LHCN-M2 (cell line): ENCODE data around the gene XDH. TPM values are rescaled to one million over a fixed set of nuclear protein-coding genes. Genes with fewer than 3 reads are reported as not detected.

Experiments
- DNase-seq: peaks from one replicate; pipeline ENCODE4 v3.0.0-alpha.2; 2012; ENCODE audit warnings: low read depth
- polyA plus RNA-seq: library from polyadenylated mRNA; unstranded; fragments of >200 nt; gene quantifications from one replicate; pipeline ENCODE4 v1.2.1, GENCODE V29; 2012; ENCODE audit warnings: missing spikeins
- total RNA-seq: library from RNA; depleted of rRNA; stranded (reverse); fragments of >200 nt; gene quantifications from 2 replicates; pipeline ENCODE4 v1.2.3, GENCODE V29; 2014; rRNA removed

XDH gene
- total RNA-seq = 0.06 and 0.51 TPM in 2 replicates
- 0.09 TPM for polyA plus RNA-seq

DNA sequence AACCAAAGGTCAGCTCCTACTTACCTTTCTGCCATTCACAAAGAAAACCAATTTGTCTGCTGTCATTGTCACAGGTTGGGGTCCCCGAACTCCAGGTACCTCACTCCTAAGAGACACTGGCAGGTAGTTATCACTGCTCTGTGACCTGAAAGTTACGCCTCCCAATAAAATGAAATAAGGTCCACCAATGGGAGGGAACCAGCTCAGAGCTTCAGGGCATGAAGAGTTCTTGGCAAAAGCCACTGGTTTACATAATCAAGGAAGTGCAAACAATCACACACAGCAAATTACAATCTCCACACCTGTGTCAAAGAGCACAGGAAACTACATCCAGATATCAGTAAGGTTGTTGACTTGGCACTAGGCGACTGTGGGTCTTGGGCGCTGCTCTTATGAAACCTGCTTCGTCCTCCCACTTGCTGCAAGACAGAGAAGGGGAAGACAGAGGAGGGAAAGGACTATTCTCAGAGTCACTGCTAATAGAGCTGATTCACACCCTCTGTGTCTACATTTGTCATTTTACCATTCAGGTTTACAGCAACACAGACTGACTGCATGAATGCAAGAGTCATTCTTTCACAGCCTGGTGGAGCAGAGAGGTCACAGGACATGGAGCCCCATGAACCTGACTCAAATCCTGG, at the start of gene XDH:
Gene XDH (minus strand): TSS at position 142 of the 641 bp plus-strand sequence. CDS start 76 bp downstream, at position 66.
- no peak for DNase-seq

DNA sequence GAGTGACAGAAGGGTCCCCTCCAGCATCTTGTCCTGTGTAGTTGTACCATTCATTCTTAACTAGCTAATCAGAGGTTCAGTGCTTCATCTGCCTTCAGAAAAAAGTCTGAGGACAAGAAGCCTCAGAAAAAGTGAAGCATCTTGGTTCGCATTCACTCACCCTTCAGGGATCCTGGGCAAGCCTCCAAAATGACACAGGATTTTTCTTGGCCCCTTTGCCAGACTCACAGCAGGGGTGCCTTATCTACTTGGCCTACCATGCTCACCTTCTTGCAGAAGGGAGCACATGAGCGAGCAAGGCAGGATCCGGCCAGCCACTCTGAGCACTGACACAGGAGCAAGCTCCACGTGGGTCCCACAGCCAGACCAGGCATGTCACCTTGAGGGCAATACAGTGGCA, 43.1 kb upstream of the XDH start:
- no peak for DNase-seq

DNA sequence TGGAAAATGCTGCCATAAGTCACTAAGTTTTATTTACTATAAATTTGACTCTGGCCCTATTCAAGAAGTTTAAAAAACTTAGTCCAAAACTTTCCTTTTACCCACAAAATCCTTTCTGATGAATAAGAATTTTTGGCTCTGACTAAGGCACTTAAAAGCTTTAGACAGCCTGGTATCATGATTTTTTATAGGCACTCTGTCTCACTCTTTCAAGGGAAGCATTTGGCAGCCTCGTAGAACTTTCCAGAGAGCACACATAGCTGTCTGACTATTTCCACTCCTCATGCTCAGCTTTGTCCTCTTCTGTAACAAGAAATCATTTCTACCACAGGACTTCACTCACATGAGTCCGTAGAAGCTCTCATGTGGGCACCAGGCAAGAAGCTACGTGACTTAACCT, 32.3 kb upstream of the XDH start:
- DNase-seq = peak; percentile 69

DNA sequence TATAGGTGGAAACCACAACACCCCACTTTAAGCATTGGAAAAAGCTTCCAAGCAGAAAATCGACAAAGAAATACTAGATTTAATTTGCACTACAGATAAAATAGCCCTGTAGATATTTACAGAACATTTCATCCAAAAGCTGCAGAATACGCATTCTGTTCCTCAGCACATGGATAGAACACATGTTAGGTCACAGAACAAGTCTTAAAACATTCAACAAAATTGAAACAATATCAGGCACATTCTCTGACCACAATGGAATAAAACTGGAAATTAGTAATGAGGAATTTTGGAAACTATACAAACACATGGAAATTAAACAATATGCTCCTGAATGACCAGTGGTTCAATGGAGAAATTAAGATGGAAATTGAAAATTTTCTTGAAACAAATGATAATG, 27.8 kb upstream of the XDH start:
- DNase-seq = peak; percentile 48

DNA sequence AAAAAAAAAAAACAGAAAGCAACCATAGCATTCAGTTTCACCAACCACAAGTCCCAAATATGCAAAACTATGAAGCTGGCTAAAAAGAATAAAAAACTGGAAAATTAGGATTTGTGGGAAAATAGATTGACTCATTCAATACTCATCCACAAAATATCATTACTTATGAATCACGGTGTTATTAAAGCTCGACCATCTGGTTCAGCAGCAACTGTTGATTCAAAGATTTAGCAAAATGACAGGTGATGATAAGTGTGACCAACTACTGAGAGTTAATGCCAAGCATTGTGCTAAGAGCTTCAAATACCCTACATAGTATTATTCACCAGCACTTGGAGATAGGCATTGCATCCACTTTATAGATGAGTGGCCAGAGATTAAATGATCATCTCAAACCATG, 26.2 kb upstream of the XDH start:
- DNase-seq = peak; percentile 98

DNA sequence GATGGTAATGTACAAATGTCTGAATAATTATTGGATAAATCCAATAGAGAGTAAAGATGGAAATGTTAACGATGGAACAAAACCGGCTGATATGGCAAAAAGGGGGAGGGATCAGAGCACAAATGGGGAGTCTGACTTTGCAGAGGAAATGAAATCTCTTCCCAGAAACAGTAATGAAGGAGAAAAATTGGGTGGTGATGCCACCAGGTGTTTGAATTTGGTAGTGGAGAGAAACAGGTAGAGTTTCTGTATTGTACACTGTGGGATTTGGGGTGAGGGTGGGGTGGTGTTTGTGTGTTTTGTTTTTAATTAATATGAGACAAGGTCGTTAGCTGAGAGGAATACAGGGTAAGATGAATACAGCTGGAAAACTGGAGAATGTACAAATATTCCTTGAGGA, 20.4 kb upstream of the XDH start:
- DNase-seq = no peak

DNA sequence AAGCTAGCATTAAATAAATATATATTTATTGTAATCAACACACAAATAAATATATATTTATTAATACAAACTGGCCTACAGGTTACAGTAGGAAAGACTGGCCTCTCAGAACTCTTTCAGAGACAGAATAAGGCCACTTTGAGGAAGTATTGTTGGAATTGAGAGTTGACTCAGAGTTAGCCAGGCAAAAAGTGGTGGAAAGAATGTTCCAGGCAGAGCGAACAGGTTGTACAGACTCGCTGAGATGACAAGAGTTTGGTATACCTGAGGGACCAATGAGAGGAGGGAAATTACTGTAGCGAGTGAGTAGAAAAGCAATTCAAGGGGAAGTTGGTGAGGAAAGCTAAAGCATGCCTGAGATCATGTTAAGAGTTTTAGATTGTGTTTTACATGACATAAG, 19.0 kb upstream of the XDH start:
- no peak for DNase-seq

DNA sequence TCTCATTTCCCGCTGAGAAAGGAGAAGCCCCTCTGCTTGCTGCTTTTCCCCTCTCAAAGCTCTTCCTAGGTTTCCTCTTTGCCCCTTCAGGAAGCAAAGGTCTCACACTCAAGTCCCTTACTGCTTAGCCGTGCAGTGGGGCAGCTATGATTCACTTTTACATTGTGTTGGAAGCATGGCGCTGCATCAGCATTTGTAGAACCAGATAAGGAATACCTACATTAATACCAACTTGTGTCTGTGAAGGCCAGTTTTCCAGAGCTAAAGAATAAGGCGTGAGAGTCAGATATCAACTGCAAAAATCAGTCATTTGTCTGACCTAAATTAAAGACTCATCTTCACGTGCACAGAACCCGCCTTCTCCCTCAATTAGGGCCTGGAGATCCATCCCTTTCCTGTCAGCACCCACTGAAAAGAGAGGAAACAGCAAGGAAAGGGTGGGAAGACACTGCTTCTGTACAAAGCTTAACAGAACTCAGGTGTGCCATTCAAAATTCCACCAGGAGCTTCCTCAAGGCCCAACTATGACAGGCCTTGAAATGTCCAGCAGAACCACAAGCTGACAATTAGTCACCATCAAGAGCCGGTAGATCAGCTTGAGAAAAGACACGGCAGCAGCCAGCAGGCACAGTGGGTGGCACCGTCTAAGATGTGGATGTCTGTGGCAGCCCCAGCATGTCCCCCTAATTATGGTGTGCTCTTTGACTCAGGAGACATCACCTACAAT, 16.1 kb upstream of the XDH start:
- no peak for DNase-seq

DNA sequence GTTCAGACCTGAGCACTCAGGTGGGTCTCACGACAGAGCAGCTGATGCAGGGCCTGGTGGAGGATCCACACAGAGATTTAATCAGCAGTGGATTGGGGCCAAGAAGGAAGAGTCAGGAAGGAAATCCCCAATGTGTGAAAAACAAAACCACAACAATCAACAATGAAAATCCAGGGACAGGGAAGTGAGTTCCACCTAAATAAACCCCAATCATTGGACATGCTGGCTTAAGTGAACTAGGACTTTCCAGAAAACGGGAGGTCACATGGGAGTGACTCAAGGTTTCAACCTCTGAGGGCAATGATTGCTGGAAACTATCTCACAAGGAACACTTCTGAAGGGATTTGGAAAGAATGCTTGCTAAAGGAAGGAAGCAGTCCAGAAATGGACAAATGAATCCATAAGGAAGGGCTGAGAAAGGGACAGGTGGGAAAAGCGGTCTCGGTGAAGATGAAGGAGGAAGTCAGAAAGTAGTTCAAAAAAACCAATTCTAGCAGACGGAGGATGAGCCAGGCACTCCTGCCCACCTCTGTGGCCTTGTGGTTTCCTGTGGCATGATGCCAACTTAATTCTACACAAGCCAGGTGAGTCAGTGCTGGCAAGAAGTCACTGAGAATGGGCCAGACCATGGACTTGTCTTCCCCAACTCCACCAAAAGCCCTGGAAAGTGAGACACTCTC, 15.4 kb upstream of the XDH start:
- peak; percentile 68 for DNase-seq

DNA sequence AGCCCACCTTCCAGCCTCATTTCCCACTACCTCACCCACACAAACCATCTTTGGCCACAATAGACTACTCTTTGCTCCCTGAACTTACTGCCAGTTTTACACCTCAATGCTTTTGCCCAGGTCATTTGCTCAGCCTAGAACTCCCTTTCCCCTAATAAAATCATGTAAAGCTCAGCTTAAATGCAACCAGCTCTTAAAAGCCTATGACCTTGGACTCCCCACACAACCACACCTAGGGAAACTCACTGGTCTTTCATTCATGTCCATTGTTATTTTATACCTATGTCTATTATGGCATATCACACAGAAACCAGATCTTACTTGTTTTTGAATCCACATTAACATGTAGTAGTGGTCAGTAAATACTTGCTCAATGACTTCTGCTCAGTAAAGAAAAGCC, 14.5 kb upstream of the XDH start:
- DNase-seq = no peak

DNA sequence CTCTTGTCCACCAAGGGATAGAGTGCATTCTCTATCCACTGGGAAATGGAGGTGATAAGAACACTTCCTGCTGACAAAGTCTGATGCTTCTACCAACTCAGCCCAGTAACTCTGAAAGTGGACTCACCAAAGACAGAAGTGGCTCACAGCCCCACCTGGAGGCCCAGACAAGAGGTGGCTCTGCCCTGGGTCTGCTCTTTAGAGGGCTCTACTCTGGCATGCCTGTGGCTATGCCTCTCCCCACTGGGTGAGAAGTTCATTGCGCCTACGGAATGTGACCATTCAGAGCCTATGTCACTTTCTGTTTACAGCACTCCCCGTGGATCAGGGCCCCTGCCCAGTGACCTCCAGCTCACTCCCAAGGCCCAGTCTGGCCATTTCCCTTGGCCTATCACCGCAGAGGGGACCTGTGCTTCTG, 13.5 kb upstream of the XDH start:
- DNase-seq = peak; percentile 31

DNA sequence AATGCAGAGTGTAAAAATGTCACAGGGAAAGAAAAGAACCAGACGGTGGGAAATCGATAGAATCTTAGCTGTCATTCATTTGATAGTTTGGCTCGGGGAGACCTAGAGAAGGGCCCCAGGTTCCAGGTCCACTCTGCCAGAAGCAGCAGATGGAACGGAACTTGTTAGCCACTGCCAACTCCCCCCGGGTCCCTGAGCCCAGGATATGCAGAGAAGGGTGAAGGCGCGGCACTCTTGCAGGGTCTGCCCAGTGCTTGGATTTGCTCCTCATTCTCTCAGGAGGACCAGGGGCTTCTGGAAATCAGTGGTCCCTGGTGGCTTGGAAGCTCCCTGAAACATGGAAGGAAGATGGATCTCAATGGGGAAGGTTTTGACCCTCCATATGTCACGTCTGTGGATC, 11.6 kb upstream of the XDH start:
- no peak for DNase-seq

DNA sequence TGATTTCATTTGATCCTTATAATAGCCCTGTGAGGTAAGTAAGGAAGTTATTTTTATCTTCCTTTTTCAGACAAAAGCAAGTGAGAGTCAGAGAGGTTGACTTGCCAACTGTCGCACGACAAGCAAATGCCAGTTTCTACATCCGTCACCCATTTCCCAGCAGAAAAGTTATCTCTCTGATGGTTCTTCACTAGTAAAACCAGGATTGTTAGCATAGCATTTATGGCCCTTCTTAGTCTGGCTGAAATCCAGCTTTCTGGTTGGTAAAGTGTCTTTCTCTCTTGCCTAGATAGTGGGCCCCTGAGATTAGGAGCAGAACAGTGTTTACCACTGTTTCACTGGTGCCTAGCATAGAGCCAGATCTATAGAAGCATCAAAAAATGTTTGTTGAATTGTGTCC, 7.1 kb upstream of the XDH start:
- no peak for DNase-seq

DNA sequence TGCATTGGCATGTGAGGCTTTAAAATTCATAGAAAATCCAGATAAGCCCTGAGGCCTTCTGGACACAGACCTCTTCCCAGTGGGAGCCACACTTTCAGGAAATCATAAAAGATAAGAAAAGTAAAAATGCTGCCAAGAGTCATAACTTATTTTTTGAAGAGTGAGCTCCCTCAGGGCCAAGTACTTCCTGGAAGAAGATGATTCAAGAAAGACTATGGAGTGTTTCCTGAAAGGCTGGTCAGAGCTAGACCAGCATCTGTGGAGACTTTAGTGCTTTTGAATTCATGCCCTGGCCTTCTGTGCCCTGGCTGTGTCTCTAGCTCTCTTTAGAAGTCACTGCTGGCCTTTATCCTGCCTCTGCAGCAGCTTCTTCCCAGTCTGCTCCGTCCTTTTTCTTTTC, 6.4 kb upstream of the XDH start:
- DNase-seq = no peak

DNA sequence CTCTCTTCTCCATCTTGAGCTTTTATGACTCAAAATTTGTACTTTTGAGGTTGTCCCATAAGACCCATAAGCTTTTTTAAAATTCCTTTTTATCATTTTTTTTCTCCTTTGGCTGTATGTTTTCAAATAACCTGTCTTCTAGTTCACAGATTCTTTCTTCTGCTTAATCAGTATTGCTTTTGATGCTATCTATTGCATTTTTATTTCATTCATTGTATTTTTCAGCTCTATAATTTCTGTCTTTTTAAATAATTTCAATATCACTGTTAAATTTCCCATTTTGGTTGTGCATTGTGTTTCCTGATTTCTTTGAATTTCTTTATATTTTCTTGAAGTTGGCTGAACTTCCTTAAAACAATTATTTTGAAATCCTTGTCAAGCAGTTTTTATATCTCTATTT, 4.8 kb upstream of the XDH start:
- DNase-seq = no peak

DNA sequence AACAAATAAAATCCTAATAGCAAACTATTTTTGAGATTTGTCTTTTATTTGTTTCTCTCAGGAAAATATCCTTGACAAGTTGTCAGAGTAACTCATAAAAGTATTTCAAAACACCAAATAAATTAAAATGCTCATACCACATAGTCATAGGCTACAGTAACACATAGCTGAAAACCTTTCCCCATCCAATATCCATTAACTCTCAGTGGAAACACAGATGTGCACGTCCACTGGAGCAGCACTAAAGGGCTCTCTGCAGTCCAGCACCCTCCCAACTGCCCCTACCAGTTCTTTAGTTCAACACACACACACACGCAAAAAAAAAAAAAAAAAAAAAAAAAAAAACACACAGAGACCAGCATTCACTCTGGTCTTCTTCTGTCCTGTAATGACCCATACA, 879 bp upstream of the XDH start:
- no peak for DNase-seq

DNA sequence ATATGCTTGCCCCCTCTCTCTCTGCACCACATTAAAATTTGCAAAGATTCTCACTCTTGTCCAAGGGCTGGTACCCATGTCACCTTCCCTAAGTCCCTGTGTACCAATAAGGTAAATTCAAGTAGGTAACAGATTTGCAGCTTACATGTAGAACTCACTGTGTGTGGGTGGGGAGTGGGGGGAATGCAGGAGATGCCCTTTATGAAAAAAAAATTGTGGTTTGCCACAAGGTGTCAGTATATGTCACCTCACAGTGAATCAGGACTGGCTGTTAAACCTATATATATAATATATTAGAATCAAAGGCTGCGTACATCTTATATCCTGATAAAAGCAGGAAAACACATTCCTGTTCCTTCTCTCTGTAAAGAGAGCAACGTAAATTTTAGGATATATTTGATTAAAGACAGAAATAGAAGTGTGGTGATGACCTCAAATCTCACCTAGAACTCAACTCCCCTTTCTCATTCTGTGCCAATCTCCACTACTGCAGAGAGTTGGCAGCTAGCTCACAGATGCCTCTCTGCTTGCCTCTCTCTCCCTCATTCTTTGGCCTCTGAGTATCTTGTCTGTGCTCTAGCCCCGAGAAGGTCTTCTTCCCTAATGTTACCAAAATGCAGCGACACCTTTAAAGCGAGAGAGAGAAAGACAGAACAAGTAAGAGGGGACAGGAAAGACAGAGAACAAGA, 536 bp downstream of the XDH start:
- no peak for DNase-seq

DNA sequence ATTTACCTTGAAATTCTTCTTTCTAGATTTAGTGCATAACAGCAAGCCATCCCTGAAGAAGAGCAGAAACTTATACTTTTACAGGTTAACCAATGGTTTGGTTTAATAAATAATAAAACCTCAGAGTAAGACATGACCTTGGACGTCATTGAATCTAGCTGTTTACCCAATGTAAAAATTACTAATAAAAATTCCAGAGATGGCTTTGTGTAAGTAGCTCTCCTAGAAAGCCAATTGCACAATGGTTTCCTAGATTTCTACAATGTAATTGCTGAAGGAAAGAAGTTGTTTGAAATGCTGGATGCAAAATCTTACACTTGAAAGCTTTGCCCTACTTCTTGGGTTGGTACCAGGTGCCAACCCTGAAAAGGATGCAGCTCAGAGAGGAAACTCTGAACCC, 1.5 kb downstream of the XDH start:
- no peak for DNase-seq

DNA sequence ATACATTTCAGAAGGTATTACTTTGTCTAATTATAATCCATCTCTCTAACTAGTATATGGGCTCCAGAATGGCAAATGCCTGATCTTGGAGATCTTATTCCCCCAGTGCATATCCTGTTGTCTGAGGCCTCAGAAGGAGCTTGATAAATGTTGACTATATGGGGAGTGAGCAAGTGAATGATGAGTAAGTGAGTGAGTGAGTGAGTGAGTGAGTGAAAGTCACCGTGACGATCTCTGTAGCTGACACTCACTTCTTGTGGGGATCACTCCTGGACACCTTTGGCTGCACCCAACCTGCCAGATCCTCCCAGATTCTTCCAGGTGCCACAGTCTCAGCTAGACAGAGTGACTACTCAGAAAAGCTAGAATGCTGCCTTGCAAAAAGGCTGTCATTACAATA, 2.8 kb downstream of the XDH start:
- no peak for DNase-seq

DNA sequence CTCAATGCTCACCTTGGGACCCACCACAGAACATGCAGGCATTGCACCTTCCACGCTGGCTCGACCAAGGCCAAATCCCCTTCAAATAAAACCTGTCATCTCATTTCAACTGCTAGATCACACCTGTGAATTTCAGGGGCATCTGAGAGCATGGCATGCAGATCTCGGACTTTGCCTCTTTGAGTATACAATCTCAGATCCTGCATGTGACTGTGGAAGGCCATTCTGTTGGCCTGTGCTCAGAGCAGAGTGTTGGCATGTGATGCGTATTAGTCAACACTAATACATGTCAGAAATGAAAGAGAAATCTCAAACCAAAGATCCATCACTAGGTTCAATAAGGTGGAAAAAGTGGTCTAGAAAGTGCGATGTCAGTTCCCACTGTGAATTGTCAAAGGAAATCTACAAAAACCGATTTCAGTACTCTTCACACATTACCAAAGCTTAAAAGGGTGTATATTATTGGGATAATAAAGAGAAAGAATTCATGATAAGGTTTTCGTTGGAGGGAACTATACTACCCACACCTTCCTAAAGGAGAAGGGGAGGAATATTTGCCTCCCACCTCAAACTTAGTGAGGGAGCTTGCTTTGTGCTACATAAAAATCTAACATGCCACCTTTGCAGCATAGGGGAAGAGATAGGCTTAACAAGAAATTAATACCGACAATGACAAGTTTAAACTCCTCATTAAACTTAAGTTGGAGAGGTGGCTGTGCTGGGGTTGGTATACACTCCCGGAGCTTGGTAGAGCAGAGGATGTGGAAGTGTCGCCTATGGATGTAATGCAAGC, 7.8 kb downstream of the XDH start:
- DNase-seq = no peak

DNA sequence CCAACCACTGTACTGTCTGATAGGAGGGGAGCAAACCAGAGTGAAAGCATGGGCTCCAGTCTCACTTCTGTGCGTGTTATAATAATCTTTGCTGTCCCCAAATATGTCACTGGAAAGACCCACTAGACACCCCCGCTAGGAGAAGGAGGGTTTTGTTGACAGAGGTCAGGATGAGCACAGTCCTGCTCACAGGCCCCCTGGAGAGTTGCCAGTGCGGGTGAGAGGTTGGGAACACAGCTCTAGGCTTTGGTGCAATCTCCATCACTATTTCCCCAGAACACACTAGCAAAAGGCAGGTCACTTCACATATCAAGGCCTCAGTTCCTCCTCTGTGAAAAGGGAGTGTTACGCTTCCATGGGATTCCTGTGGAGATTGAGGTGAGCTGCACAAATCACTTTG, 9.7 kb downstream of the XDH start:
- DNase-seq = no peak

DNA sequence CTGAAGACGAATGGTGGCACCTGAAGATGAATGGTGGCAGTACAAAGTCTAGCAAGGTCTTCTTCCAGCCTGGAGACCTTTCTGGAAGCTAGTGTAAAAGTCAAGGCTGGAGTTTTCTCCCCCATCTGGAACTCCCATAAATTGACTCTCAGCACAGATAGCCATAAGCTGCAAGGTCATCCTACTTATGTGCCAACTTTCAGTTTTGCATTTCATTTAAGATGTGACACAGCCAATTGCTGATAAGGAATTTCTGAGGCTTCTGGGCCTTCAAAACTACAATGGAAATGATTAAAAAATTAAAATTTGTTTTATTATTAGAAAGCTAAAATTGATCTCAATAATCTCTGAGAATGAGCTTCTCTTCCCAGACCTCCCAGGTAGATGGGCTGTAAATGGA, 10.2 kb downstream of the XDH start:
- DNase-seq = no peak
